ENCODE data around the gene CAMK1D.

CAMK1D gene

GRCh38 chr10:12367272-12367671 is 17.9 kb downstream of the CAMK1D start:
- no peak overlapping the region for H3K27ac ChIP-seq (ENCODE audit: insufficient read depth, low read length, poor library complexity, severe bottlenecking)
- no peak overlapping the region for H3K4me3 ChIP-seq (ENCODE audit: insufficient read depth, low read depth, low read length, poor library complexity, severe bottlenecking)
- no peaks in the 10 kb centered on the region for H3K36me3 ChIP-seq (ENCODE audit: control insufficient read depth, insufficient read depth, low read length)
- DNase-seq: no peak
- H3K9me3 ChIP-seq (ENCODE audit: control insufficient read depth, low read length): no peaks in the 10 kb centered on the region
- peaks cover 5% of the 10 kb centered on the region for H3K4me1 ChIP-seq (ENCODE audit: control insufficient read depth, insufficient read depth, low read length, poor library complexity, severe bottlenecking)
- H3K27me3 ChIP-seq (replicated peaks; ENCODE audit: control insufficient read depth, insufficient read depth, low read length, poor library complexity, severe bottlenecking): no peaks in the 10 kb centered on the region

DNA sequence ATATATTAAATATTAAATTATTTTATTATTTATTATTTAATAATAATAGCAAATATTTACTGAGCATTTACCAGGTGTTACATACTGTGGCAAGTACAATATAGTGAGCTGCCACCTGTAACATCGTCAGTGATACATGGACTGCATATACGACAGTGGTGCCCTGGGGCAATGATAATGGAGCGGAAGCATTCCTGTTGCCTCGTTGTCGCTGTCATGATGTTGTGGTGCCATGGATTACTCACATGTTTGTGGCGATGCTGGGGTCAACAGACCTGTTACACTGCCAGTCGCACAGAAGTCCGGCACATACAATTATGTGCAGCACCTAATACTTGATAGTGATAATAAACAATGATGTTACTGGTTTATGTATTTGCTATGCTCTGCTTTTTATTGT is 20.6 kb downstream of the CAMK1D start:
- no peak overlapping the region for H3K4me3 ChIP-seq (ENCODE audit: insufficient read depth, low read depth, low read length, poor library complexity, severe bottlenecking)
- H3K4me1 ChIP-seq (ENCODE audit: control insufficient read depth, insufficient read depth, low read length, poor library complexity, severe bottlenecking): peaks cover 5% of the 10 kb centered on the region
- H3K36me3 ChIP-seq (ENCODE audit: control insufficient read depth, insufficient read depth, low read length): no peaks in the 10 kb centered on the region
- H3K9me3 ChIP-seq (ENCODE audit: control insufficient read depth, low read length): no peaks in the 10 kb centered on the region
- DNase-seq: no peak
- no peaks in the 10 kb centered on the region for H3K27me3 ChIP-seq (replicated peaks; ENCODE audit: control insufficient read depth, insufficient read depth, low read length, poor library complexity, severe bottlenecking)
- no peak overlapping the region for H3K27ac ChIP-seq (ENCODE audit: insufficient read depth, low read length, poor library complexity, severe bottlenecking)

- no peaks in the 10 kb centered on the region for H3K9me3 ChIP-seq (ENCODE audit: control insufficient read depth, low read length)
- no peak overlapping the region for H3K27ac ChIP-seq (ENCODE audit: insufficient read depth, low read length, poor library complexity, severe bottlenecking)
- no peaks in the 10 kb centered on the region for H3K27me3 ChIP-seq (replicated peaks; ENCODE audit: control insufficient read depth, insufficient read depth, low read length, poor library complexity, severe bottlenecking)
- H3K36me3 ChIP-seq (ENCODE audit: control insufficient read depth, insufficient read depth, low read length): no peaks in the 10 kb centered on the region
- no peak for DNase-seq
- no peaks in the 10 kb centered on the region for H3K4me1 ChIP-seq (ENCODE audit: control insufficient read depth, insufficient read depth, low read length, poor library complexity, severe bottlenecking)
- H3K4me3 ChIP-seq (ENCODE audit: insufficient read depth, low read depth, low read length, poor library complexity, severe bottlenecking): no peak overlapping the region
Measured at GRCh38 chr10:12372846-12373245, 23.5 kb downstream of the CAMK1D start.

- H3K36me3 ChIP-seq (ENCODE audit: control insufficient read depth, insufficient read depth, low read length): no peaks in the 10 kb centered on the region
- DNase-seq: no peak
Measured at GRCh38 chr10:12375076-12375504, 25.7 kb downstream of the CAMK1D start.

GRCh38 chr10:12376211-12376610 is 26.9 kb downstream of the CAMK1D start:
- no peak overlapping the region for H3K4me3 ChIP-seq (ENCODE audit: insufficient read depth, low read depth, low read length, poor library complexity, severe bottlenecking)
- H3K4me1 ChIP-seq (ENCODE audit: control insufficient read depth, insufficient read depth, low read length, poor library complexity, severe bottlenecking): no peaks in the 10 kb centered on the region
- H3K27me3 ChIP-seq (replicated peaks; ENCODE audit: control insufficient read depth, insufficient read depth, low read length, poor library complexity, severe bottlenecking): no peaks in the 10 kb centered on the region
- no peaks in the 10 kb centered on the region for H3K36me3 ChIP-seq (ENCODE audit: control insufficient read depth, insufficient read depth, low read length)
- DNase-seq: no peak
- H3K9me3 ChIP-seq (ENCODE audit: control insufficient read depth, low read length): no peaks in the 10 kb centered on the region
- no peak overlapping the region for H3K27ac ChIP-seq (ENCODE audit: insufficient read depth, low read length, poor library complexity, severe bottlenecking)

More at GRCh38 chr10:12375076-12375504, 25.7 kb downstream of the CAMK1D start:
- Histone ChIP-seq H3K9me3 (ENCODE audit: control insufficient read depth, low read length) (no peaks in the 10 kb centered on the region), H3K4me1 (ENCODE audit: control insufficient read depth, insufficient read depth, low read length, poor library complexity, severe bottlenecking) (no peaks in the 10 kb centered on the region), H3K27me3 (replicated peaks; ENCODE audit: control insufficient read depth, insufficient read depth, low read length, poor library complexity, severe bottlenecking) (no peaks in the 10 kb centered on the region), H3K27ac (ENCODE audit: insufficient read depth, low read length, poor library complexity, severe bottlenecking) (no peak overlapping the region), H3K4me3 (ENCODE audit: insufficient read depth, low read depth, low read length, poor library complexity, severe bottlenecking) (no peak overlapping the region)

DNA sequence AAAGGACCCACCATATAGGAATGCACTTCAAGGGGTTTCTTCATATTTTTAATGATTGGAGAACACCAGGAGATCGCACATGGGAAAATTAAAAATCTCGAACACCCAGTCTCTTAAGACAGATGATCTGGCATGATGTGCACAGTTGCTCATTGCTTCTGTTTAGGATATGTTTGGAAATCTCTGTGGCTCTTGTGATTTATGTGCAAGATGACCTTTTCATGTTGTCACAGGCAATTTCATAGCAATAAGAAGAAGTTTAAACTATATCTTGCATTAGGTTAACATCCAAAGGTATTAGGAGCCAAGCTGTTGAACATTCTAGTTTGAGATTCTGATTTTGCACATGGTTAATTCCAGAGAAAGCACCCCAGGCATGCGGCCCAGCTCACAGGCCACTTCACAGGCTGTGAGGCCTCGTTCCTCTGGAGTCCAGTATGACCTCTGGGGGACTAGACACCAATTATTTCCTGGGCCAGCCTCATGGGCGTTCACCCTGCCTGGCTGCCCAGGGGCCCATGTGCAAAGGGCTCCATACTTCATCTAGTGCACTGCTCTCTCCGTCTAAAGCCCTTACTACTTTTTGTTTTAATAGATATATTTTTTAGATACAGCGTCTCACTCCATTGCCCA is 28.4 kb downstream of the CAMK1D start:
- H3K27ac ChIP-seq (ENCODE audit: insufficient read depth, low read length, poor library complexity, severe bottlenecking): no peak overlapping the region
- DNase-seq: no peak
- H3K9me3 ChIP-seq (ENCODE audit: control insufficient read depth, low read length): no peaks in the 10 kb centered on the region
- no peaks in the 10 kb centered on the region for H3K27me3 ChIP-seq (replicated peaks; ENCODE audit: control insufficient read depth, insufficient read depth, low read length, poor library complexity, severe bottlenecking)
- no peaks in the 10 kb centered on the region for H3K4me1 ChIP-seq (ENCODE audit: control insufficient read depth, insufficient read depth, low read length, poor library complexity, severe bottlenecking)
- H3K36me3 ChIP-seq (ENCODE audit: control insufficient read depth, insufficient read depth, low read length): no peaks in the 10 kb centered on the region
- H3K4me3 ChIP-seq (ENCODE audit: insufficient read depth, low read depth, low read length, poor library complexity, severe bottlenecking): no peak overlapping the region

GRCh38 chr10:12380999-12381398 is 31.7 kb downstream of the CAMK1D start:
- DNase-seq: no peak
- Histone ChIP-seq H3K27me3 (replicated peaks; ENCODE audit: control insufficient read depth, insufficient read depth, low read length, poor library complexity, severe bottlenecking) (no peaks in the 10 kb centered on the region), H3K36me3 (ENCODE audit: control insufficient read depth, insufficient read depth, low read length) (no peaks in the 10 kb centered on the region), H3K4me1 (ENCODE audit: control insufficient read depth, insufficient read depth, low read length, poor library complexity, severe bottlenecking) (no peaks in the 10 kb centered on the region), H3K9me3 (ENCODE audit: control insufficient read depth, low read length) (no peaks in the 10 kb centered on the region), H3K27ac (ENCODE audit: insufficient read depth, low read length, poor library complexity, severe bottlenecking) (no peak overlapping the region), H3K4me3 (ENCODE audit: insufficient read depth, low read depth, low read length, poor library complexity, severe bottlenecking) (no peak overlapping the region)

DNA sequence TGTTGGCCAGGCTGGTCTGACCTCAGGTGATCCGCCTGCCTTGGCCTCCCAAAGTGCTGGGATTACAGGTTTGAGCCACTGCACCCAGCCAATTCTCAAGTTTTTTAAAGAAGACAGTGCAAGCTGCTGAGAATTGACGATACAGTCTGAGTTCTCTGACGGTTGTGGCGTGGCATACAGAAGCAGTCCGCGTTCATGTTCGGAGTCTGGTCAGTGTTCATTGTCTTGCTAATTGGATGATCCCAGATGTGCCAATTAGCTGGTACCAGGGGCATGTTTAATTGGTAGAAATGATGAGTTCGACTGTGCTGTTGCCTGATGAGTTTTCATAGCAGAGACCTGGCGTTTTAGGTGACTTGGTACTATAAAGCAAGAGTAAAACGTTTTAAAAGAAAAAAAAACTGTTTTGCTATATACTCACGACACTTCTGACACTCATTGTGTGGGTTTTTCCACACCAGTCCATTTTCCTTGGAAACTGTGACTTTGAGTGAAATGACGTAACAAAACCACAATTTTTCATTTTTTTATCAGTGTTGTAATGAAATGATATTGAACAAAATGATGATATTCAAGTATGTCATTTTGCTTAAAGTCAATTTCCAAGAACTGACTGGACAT is 32.3 kb downstream of the CAMK1D start:
- Histone ChIP-seq H3K36me3 (ENCODE audit: control insufficient read depth, insufficient read depth, low read length) (no peaks in the 10 kb centered on the region), H3K4me1 (ENCODE audit: control insufficient read depth, insufficient read depth, low read length, poor library complexity, severe bottlenecking) (no peaks in the 10 kb centered on the region), H3K27me3 (replicated peaks; ENCODE audit: control insufficient read depth, insufficient read depth, low read length, poor library complexity, severe bottlenecking) (no peaks in the 10 kb centered on the region), H3K4me3 (ENCODE audit: insufficient read depth, low read depth, low read length, poor library complexity, severe bottlenecking) (no peak overlapping the region), H3K9me3 (ENCODE audit: control insufficient read depth, low read length) (no peaks in the 10 kb centered on the region), H3K27ac (ENCODE audit: insufficient read depth, low read length, poor library complexity, severe bottlenecking) (no peak overlapping the region)
- DNase-seq: no peak

DNA sequence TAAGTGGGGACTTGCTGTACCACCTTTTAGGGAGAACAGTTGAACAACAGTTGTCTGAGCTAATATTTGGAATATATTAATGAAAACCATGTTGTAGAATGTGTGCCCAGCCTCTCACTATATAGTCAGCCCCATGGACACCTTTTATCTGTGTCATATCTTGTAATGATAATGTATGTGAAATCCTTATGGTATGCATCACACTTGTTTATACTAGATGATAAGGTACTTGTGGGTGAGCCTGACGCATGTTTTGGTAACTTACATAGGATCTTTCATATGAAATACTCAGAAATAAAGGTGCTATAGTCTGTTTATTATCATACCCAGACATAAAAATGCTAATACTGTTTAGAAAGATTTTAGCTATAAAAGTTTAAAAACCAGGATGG is 32.8 kb downstream of the CAMK1D start:
- no peaks in the 10 kb centered on the region for H3K27me3 ChIP-seq (replicated peaks; ENCODE audit: control insufficient read depth, insufficient read depth, low read length, poor library complexity, severe bottlenecking)
- no peaks in the 10 kb centered on the region for H3K36me3 ChIP-seq (ENCODE audit: control insufficient read depth, insufficient read depth, low read length)
- no peaks in the 10 kb centered on the region for H3K4me1 ChIP-seq (ENCODE audit: control insufficient read depth, insufficient read depth, low read length, poor library complexity, severe bottlenecking)
- no peak overlapping the region for H3K4me3 ChIP-seq (ENCODE audit: insufficient read depth, low read depth, low read length, poor library complexity, severe bottlenecking)
- H3K9me3 ChIP-seq (ENCODE audit: control insufficient read depth, low read length): no peaks in the 10 kb centered on the region
- DNase-seq: no peak
- no peak overlapping the region for H3K27ac ChIP-seq (ENCODE audit: insufficient read depth, low read length, poor library complexity, severe bottlenecking)

- H3K4me1 ChIP-seq (ENCODE audit: control insufficient read depth, insufficient read depth, low read length, poor library complexity, severe bottlenecking): no peaks in the 10 kb centered on the region
- no peaks in the 10 kb centered on the region for H3K9me3 ChIP-seq (ENCODE audit: control insufficient read depth, low read length)
- no peaks in the 10 kb centered on the region for H3K27me3 ChIP-seq (replicated peaks; ENCODE audit: control insufficient read depth, insufficient read depth, low read length, poor library complexity, severe bottlenecking)
- no peak overlapping the region for H3K4me3 ChIP-seq (ENCODE audit: insufficient read depth, low read depth, low read length, poor library complexity, severe bottlenecking)
- no peak for DNase-seq
- no peaks in the 10 kb centered on the region for H3K36me3 ChIP-seq (ENCODE audit: control insufficient read depth, insufficient read depth, low read length)
- H3K27ac ChIP-seq (ENCODE audit: insufficient read depth, low read length, poor library complexity, severe bottlenecking): no peak overlapping the region
Measured at GRCh38 chr10:12382956-12383531, 33.7 kb downstream of the CAMK1D start.

Data from effector memory CD4-positive, alpha-beta T cell (primary cell).